K562 (cell line): ENCODE data around the gene IL21. TPM values are rescaled to one million over a fixed set of nuclear protein-coding genes. Genes with fewer than 3 reads are reported as not detected.

Experiments used
- ATAC-seq: fragments of 200-7000 bp; cut with Tn5 transposase; 3 replicates; pipeline ENCODE4 v1.9.1; 2020; ENCODE audit warnings: moderate library complexity
- BruUV-seq: library from RNA; stranded (reverse); fragments of 400-500 nt; replicated peaks from 2 replicates; lab custom pipeline; 2021; lab: Mats Ljungman, UMichigan
- CTCF ChIA-PET: fragments of 300-600 bp; formaldehyde crosslinking; extraction: SDS; loops from one replicate; lab custom pipeline; 2021; ENCODE audit warnings: low intra/inter-chr PET ratio; lab: Yijun Ruan, JAX
- POLR2A ChIA-PET: fragments of 300-600, 350-650 bp; sonication (Branson Sonifier 250); formaldehyde crosslinking; extraction: SDS; loops from one replicate; lab custom pipeline; 2021; ENCODE audit warnings: antibody characterized with exemption, inconsistent platforms; lab: Yijun Ruan, JAX
- DNase-seq, 4 experiments: peaks; one replicate each; pipeline versions ENCODE4 v3.0.0 to v3.0.0-alpha.2; 2011 to 2018; ENCODE audit warnings: low spot score in 3 of 4, mixed read lengths in 3 of 4; ENCODE audit errors: extremely low read depth in 1 of 4
- FAIRE-seq: peaks from 2 replicates; lab custom pipeline; 2011; peaks lifted over from hg19 to GRCh38; lab: Jason Lieb, UNC
- H2AFZ ChIP-seq: 2 replicates; pipeline ENCODE4 v1.6.0; 2011; ENCODE audit warnings: low read depth, low read length, control low read depth, inconsistent platforms
- H3K27ac ChIP-seq: fragments of 200-600 bp; 3 replicates; pipeline ENCODE4 v1.8.0; 2011; ENCODE audit warnings: low read depth, mild to moderate bottlenecking, control low read depth, inconsistent platforms, low read length, moderate library complexity, mixed read lengths; ENCODE audit errors: extremely low read depth
- H3K27me3 ChIP-seq, 2 experiments: fragments of 300-600 bp in 1 of 2; 2 replicates in 1 of 2; 3 replicates in 1 of 2; pipeline versions ENCODE4 v1.6.0 to v1.8.0; 2011; ENCODE audit warnings: inconsistent platforms in 2 of 2, low read length in 2 of 2, mild to moderate bottlenecking in 1 of 2, mixed read lengths in 1 of 2, moderate library complexity in 1 of 2; ENCODE audit not compliant: control insufficient read depth in 2 of 2, insufficient read depth in 2 of 2
- H3K36me3 ChIP-seq: fragments of 300-600 bp; 3 replicates; pipeline ENCODE4 v1.8.0; 2011; ENCODE audit warnings: mild to moderate bottlenecking, low read length, inconsistent platforms; ENCODE audit not compliant: control insufficient read depth, insufficient read depth
- H3K4me1 ChIP-seq, 2 experiments: fragments of 200-600 bp in 1 of 2; replicated peaks in 1 of 2; 2 replicates in 1 of 2; 3 replicates in 1 of 2; pipeline versions ENCODE4 v1.5.1 to v1.8.0; 2011; ENCODE audit warnings: inconsistent platforms in 2 of 2, low read length in 2 of 2, mild to moderate bottlenecking in 1 of 2, mixed read lengths in 1 of 2, moderate library complexity in 1 of 2; ENCODE audit not compliant: control insufficient read depth in 2 of 2, insufficient read depth in 2 of 2
- H3K4me2 ChIP-seq: 2 replicates; pipeline ENCODE4 v1.6.1; 2011; ENCODE audit warnings: low read length, control low read depth, inconsistent platforms, mixed read lengths; ENCODE audit not compliant: insufficient read depth
- H3K4me3 ChIP-seq: fragments of 200-600 bp; sonication (generic), shearing (Covaris generic); 2 replicates; pipeline ENCODE4 v1.5.1; 2016; ENCODE audit warnings: control low read depth, inconsistent platforms
- H3K79me2 ChIP-seq: fragments of 200-600 bp; 3 replicates; pipeline ENCODE4 v1.8.0; 2011; ENCODE audit warnings: low read length, inconsistent platforms; ENCODE audit not compliant: control insufficient read depth, insufficient read depth
- H3K9ac ChIP-seq, 2 experiments: 2 replicates each; pipeline versions ENCODE4 v1.6.0 to v1.6.1; 2011; ENCODE audit warnings: low read depth in 2 of 2, low read length in 2 of 2, control low read depth in 1 of 2, inconsistent platforms in 1 of 2, mild to moderate bottlenecking in 1 of 2, mixed read lengths in 1 of 2; ENCODE audit not compliant: insufficient read depth in 1 of 2
- H3K9me1 ChIP-seq: one replicate; pipeline ENCODE4 v1.6.0; 2011; ENCODE audit warnings: inconsistent platforms, mild to moderate bottlenecking, low read length, moderate library complexity; ENCODE audit not compliant: control insufficient read depth, insufficient read depth
- H3K9me3 ChIP-seq: replicated peaks from 2 replicates; pipeline ENCODE4 v1.5.1; 2011; ENCODE audit warnings: low read depth, low read length, inconsistent platforms; ENCODE audit not compliant: control insufficient read depth, insufficient read depth
- H4K20me1 ChIP-seq: replicated peaks from 2 replicates; pipeline ENCODE4 v1.6.1; 2011; ENCODE audit warnings: low read length, inconsistent platforms, mixed read lengths; ENCODE audit not compliant: control insufficient read depth, insufficient read depth
- JUND ChIP-seq, 2 experiments: IDR thresholded peaks; 2 replicates in 1 of 2; 3 replicates in 1 of 2; pipeline ENCODE4 v1.6.1; 2011; ENCODE audit warnings: borderline replicate concordance in 2 of 2, low read depth in 2 of 2, low read length in 2 of 2, improper control_type of control experiment in 1 of 2, missing biosample characterization in 1 of 2, missing genetic modification characterization in 1 of 2, missing genetic modification reagents in 1 of 2
- NFE2L1 ChIP-seq: fragments of 450-650 bp; IDR thresholded peaks from 2 replicates; pipeline ENCODE4 v1.6.1; 2016; ENCODE audit warnings: missing genetic modification characterization, low read depth, mild to moderate bottlenecking, missing compliant biosample characterization, moderate library complexity, borderline replicate concordance
- RB1 ChIP-seq: fragments of 450-650 bp; IDR thresholded peaks from 2 replicates; pipeline ENCODE4 v1.6.1; 2017; ENCODE audit warnings: low read depth, mild to moderate bottlenecking
- SMARCA4 ChIP-seq: fragments of 450-650 bp; IDR thresholded peaks from 2 replicates; pipeline ENCODE4 v1.6.1; 2016
- TOE1 ChIP-seq, 2 experiments: fragments of 450-650 bp in 1 of 2; sonication (generic) in 1 of 2; formaldehyde crosslinking in 1 of 2; IDR thresholded peaks; 2 replicates each; pipeline versions ENCODE4 v1.7.1 to v1.8.0; 2016 to 2022; ENCODE audit warnings: borderline replicate concordance in 2 of 2, mild to moderate bottlenecking in 2 of 2, antibody characterized with exemption in 1 of 2, inconsistent platforms in 1 of 2, low read depth in 1 of 2, missing genetic modification reagents in 1 of 2, moderate library complexity in 1 of 2
- USF2 ChIP-seq: sonication (generic); formaldehyde crosslinking; IDR thresholded peaks from 2 replicates; pipeline ENCODE4 v1.5.0; 2020; ENCODE audit warnings: missing genetic modification reagents
- WGBS: fragments of 100-300 bp; shearing (Covaris generic); methylation state at CpG from one replicate; pipeline ENCODE4 v1.1.6; 2016; ENCODE audit warnings: low coverage, mixed read lengths; ENCODE audit not compliant: insufficient coverage; ENCODE audit errors: missing lambda C conversion rate; 5-methylcytosine and 5-hydroxymethylcytosine counted together
- in situ Hi-C: fragments of 300-500 bp; cut with MboI; formaldehyde crosslinking; loops from 4 replicates; pipeline ENCODE4 v1.15.0; 2018; ENCODE audit warnings: inconsistent platforms, mixed read lengths
- intact Hi-C: fragments of 100-400 bp; cut with micrococcal nuclease; formaldehyde crosslinking; loops from 2 replicates; pipeline ENCODE4 v1.14.2; 2022
- polyA plus RNA-seq, 8 experiments: library from polyadenylated mRNA; depleted of rRNA in 4 of 8; stranded (reverse) in 5 of 8; unstranded in 3 of 8; fragments of >200 nt; fragmentation: Nextera tagmentation in 2 of 8; fragmentation: Illumina TruSeq in 1 of 8; extraction: Ambion mirVana in 2 of 8; extraction: Trizol in 1 of 8; gene quantifications; 2 replicates each; pipeline versions ENCODE4 v1.2.1 to v1.2.3, GENCODE V29; 2011 to 2014; ENCODE audit warnings: inconsistent platforms in 1 of 8, missing spikeins in 1 of 8
- total RNA-seq, 7 experiments: library from RNA; depleted of rRNA in 6 of 7; stranded (reverse); fragments of >200 nt in 6 of 7; fragmentation: Illumina TruSeq in 2 of 7; extraction: Trizol in 2 of 7; gene quantifications; 2 replicates each; pipeline versions ENCODE4 v1.2.1 to v1.2.3, GENCODE V29; 2011 to 2021; ENCODE audit warnings: low replicate concordance in 1 of 7
- TF ChIP-seq, protein P1 (sequence below): fragments of 250-450 bp; sonication (Bioruptor Pico); IDR thresholded peaks from 2 replicates; pipeline ENCODE4 v1.8.0; 2021; ENCODE audit warnings: moderate library complexity, mild to moderate bottlenecking, inconsistent platforms

The IL21 gene
- total and polyA plus RNA-seq, 9 of the 15 experiments (the other 6 are each of a cell fraction or from before 2014, with no cell fraction given): not detected

GRCh38 chr4:122591196-122591595 is 29.7 kb downstream of the IL21 start (continued):
- TF ChIP-seq TOE1 (IDR thresholded peaks at IDR 0.05; ENCODE audit: borderline replicate concordance): no peak
- no peak for TF ChIP-seq TOE1 (CRISPR knock-in tag; IDR thresholded peaks at IDR 0.05; ENCODE audit: borderline replicate concordance, low read depth)
- TF ChIP-seq, all 486 proteins: peak for 0

DNA sequence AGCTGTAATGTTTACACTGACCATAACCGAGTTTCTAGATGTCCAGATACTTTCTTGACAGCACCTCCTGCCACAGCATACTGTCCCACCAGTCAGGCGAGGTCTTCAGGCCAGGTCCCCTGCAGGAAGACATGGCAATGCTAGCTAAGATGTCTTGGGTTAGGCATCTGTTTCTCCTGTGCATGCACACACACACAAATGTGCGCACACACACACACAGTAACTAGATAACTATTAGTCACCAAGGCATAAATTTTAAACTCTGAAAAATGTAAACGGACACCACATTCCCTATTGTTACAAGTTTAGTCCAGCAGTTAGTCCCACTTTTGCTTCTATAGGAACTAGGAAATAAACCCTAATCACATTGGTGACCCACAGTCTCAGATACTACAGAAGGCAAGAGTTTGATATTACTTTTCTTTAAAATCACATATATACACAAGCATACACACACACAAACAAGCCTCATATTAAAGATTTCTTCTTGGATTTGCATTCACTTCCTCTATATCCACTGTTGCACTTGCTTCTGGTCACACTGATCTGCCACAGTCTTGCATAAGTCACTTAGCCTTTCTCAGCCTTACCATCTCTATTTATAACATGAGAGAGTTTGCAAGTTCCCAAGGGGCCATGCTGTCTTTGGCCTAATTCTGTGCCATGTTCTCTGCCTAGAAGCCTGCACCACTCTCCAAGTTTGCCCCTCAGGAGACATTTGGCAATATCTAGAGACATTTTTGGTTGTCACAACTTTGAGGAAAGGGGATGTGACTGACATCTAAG is 32.2 kb downstream of the IL21 start:
- 9% methylated on average over 4 of the region's 4 CpGs for WGBS
- POLR2A ChIA-PET: interaction anchor here (0.5 kb wide), 1 partner anchor 436 kb away, joined by 3 read pairs; no protein-coding TSS in a partner anchor
- no peak overlapping the region for H2AFZ ChIP-seq
- no peaks in the 10 kb centered on the region for H4K20me1 ChIP-seq
- no peaks in the 10 kb centered on the region for H3K9me3 ChIP-seq
- no peak for FAIRE-seq
- no TSS peak for BruUV-seq
- no peaks in the 10 kb centered on the region for H3K79me2 ChIP-seq
- in situ Hi-C loops: no loop called here
- TF ChIP-seq SMARCA4 (no peak), JUND (IDR thresholded peaks at IDR 0.05; ENCODE audit: borderline replicate concordance, low read depth, low read length) (no peak), JUND (tag; IDR thresholded peaks at IDR 0.05; ENCODE audit: borderline replicate concordance, low read depth, low read length) (peak; percentile 12; the same call in 1 of the 3 replicates), NFE2L1 (tag) (no peak), USF2 (CRISPR knock-in tag) (no peak), RB1 (no peak)
- TF ChIP-seq, protein P1, sequence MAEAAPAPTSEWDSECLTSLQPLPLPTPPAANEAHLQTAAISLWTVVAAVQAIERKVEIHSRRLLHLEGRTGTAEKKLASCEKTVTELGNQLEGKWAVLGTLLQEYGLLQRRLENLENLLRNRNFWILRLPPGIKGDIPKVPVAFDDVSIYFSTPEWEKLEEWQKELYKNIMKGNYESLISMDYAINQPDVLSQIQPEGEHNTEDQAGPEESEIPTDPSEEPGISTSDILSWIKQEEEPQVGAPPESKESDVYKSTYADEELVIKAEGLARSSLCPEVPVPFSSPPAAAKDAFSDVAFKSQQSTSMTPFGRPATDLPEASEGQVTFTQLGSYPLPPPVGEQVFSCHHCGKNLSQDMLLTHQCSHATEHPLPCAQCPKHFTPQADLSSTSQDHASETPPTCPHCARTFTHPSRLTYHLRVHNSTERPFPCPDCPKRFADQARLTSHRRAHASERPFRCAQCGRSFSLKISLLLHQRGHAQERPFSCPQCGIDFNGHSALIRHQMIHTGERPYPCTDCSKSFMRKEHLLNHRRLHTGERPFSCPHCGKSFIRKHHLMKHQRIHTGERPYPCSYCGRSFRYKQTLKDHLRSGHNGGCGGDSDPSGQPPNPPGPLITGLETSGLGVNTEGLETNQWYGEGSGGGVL: no peak
- TF ChIP-seq, all 486 proteins: peak for 1
- no peak for DNase-seq
- peaks cover 0 to 12% of the 10 kb centered on the region in 2 experiments; a peak in 2 of 5 replicates for H3K27me3 ChIP-seq
- no peak overlapping the region for H3K9ac ChIP-seq
- no peak overlapping the region for H3K27ac ChIP-seq
- H3K4me3 ChIP-seq: no peak overlapping the region
- H3K36me3 ChIP-seq: no peaks in the 10 kb centered on the region
- intact Hi-C loops: no loop called here
- no peak for ATAC-seq
- H3K4me2 ChIP-seq: no peak overlapping the region
- H3K9me1 ChIP-seq: no peaks in the 10 kb centered on the region
- CTCF ChIA-PET: no interaction called here
- H3K4me1 ChIP-seq: no peaks in the 10 kb centered on the region
